CD4-positive, alpha-beta memory T cell (primary cell): ENCODE results near the gene SNX9. TPM values are rescaled to one million over a fixed set of nuclear protein-coding genes. Genes with fewer than 3 reads are reported as not detected.
"Not testable (repeated sequence)": the region's sequence is repeated elsewhere in the genome, so short reads cannot be mapped to it uniquely, and the experiment has no call there.

Experiments
- CTCF ChIA-PET: fragments of 350-600 bp; sonication (Branson Sonifier 250); formaldehyde crosslinking; loops from one replicate; lab custom pipeline; 2021; ENCODE audit warnings: inconsistent platforms; ENCODE audit not compliant: partially characterized antibody; lab: Charles Lee
- POLR2A ChIA-PET: fragments of 350-600 bp; sonication (Branson Sonifier 250); formaldehyde crosslinking; loops from one replicate; lab custom pipeline; 2021; ENCODE audit not compliant: partially characterized antibody; lab: Charles Lee
- DNase-seq, 5 donors: peaks; one replicate each; pipeline versions ENCODE4 v3.0.0 to v3.0.0-alpha.2; 2020 to 2022; ENCODE audit warnings: mixed read lengths in 1 of 5
- H3K27ac ChIP-seq: one replicate; pipeline ENCODE4 v1.7.0; 2013; ENCODE audit warnings: low read depth, low read length
- H3K27me3 ChIP-seq: 2 replicates; pipeline ENCODE4 v1.7.0; 2013; ENCODE audit warnings: mild to moderate bottlenecking, low read length, moderate library complexity; ENCODE audit not compliant: insufficient read depth
- H3K36me3 ChIP-seq: 2 replicates; pipeline ENCODE4 v1.7.0; 2013; ENCODE audit warnings: mild to moderate bottlenecking, low read length, moderate library complexity; ENCODE audit not compliant: insufficient read depth
- H3K4me1 ChIP-seq: 2 replicates; pipeline ENCODE4 v1.7.0; 2013; ENCODE audit warnings: mild to moderate bottlenecking, low read length, moderate library complexity; ENCODE audit not compliant: insufficient read depth
- H3K4me3 ChIP-seq, 2 donors: one replicate each; pipeline ENCODE4 v1.7.0; 2013; ENCODE audit warnings: low read length in 2 of 2, mild to moderate bottlenecking in 1 of 2
- H3K9me3 ChIP-seq, 2 donors: one replicate each; pipeline ENCODE4 v1.7.0; 2013; ENCODE audit warnings: low read length in 2 of 2, control low read depth in 1 of 2; ENCODE audit not compliant: control insufficient read depth in 1 of 2
- H3K27ac Mint-ChIP-seq, 7 donors: one replicate each; pipeline ENCODE4 v1.8.0; 2020 to 2021; ENCODE audit warnings: mixed read lengths in 7 of 7, mild to moderate bottlenecking in 6 of 7, inconsistent platforms in 3 of 7, moderate library complexity in 3 of 7
- H3K27me3 Mint-ChIP-seq, 2 donors: one replicate each; pipeline ENCODE4 v1.8.0; 2020 to 2021; ENCODE audit warnings: mixed read lengths in 2 of 2
- H3K36me3 Mint-ChIP-seq, 2 donors: one replicate each; pipeline ENCODE4 v1.8.0; 2020 to 2021; ENCODE audit warnings: mixed read lengths in 2 of 2, inconsistent platforms in 1 of 2, mild to moderate bottlenecking in 1 of 2
- H3K4me1 Mint-ChIP-seq, 4 donors: one replicate each; pipeline ENCODE4 v1.8.0; 2020 to 2021; ENCODE audit warnings: mixed read lengths in 4 of 4, mild to moderate bottlenecking in 1 of 4
- H3K4me3 Mint-ChIP-seq, 8 donors: one replicate each; pipeline ENCODE4 v1.8.0; 2020 to 2021; ENCODE audit warnings: mixed read lengths in 8 of 8, mild to moderate bottlenecking in 7 of 8, moderate library complexity in 6 of 8, inconsistent platforms in 3 of 8
- H3K9me3 Mint-ChIP-seq, 8 donors: one replicate each; pipeline ENCODE4 v1.8.0; 2020 to 2021; ENCODE audit warnings: mixed read lengths in 8 of 8, mild to moderate bottlenecking in 5 of 8, inconsistent platforms in 3 of 8, moderate library complexity in 1 of 8
- intact Hi-C: fragments of 100-400 bp; cut with micrococcal nuclease; formaldehyde crosslinking; loops from one replicate; pipeline ENCODE4 v1.15.1; 2023
- polyA plus RNA-seq, 2 donors: library from polyadenylated mRNA; unstranded; fragments of 300-500 nt; fragmentation: Illumina TruSeq; gene quantifications; one replicate each; pipeline ENCODE4 v1.2.3, GENCODE V29; 2021
- total RNA-seq, 2 experiments: library from RNA; stranded (reverse); gene quantifications; one replicate each; pipeline ENCODE4 v1.2.3, GENCODE V29; 2021

The SNX9 gene
- total and polyA plus RNA-seq, 4 experiments from 2014 or later, result 12.9 to 21.9 (median 20.5) TPM

DNA sequence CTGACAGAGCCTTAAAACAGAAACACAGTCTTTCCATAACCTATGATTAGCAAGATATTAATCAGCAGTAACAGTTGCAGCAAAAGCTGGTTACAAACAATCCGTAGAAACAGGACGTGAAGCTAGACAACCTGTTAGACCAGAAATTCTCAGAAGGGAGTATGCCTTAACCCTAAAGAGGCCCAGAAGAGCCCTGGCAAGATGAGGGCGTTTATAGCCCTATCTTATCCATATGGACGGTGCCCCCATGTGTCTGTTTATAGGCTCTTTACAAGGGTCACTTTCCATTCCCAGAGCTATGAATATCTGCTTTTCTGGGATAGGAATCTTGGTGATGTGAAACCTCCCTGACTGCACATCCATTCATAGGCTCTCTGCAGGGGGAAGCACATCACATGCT is 77.7 kb downstream of the SNX9 start:
- H3K27me3 Mint-ChIP-seq, H3K4me1 Mint-ChIP-seq, H3K27ac ChIP-seq, CTCF ChIA-PET, H3K4me3 Mint-ChIP-seq, H3K4me3 ChIP-seq, H3K4me1 ChIP-seq, H3K27me3 ChIP-seq, DNase-seq, H3K9me3 Mint-ChIP-seq, H3K36me3 ChIP-seq, intact Hi-C loops, POLR2A ChIA-PET, H3K9me3 ChIP-seq: not testable (repeated sequence)
- H3K36me3 Mint-ChIP-seq, result peaks cover 26 to 64% of the 10 kb centered on the region in 2 donors
- H3K27ac Mint-ChIP-seq, result peak overlapping the region in 1 of 7 donors; percentile 30

DNA sequence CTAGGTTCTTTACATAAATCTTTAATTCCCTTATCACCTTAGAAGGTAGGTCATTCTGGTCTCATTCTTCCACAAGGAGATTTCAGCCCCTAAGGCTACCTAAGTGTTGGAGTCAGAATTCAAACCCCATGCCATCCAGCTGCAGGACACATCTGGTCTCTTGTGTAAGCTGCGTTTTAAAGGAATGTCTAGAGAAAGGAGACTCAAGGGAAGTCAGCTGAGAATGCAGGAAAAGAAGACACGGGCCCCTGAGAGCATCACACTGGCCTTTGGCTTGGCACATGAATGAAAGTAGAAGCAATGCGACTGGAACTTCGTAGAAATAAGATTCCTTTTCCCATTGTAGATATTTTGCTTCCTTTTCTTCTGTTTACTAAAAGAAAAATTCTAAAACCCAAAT is 82.0 kb downstream of the SNX9 start:
- POLR2A ChIA-PET, result no interaction called here
- H3K9me3 Mint-ChIP-seq, result no peaks in the 10 kb centered on the region
- H3K36me3 Mint-ChIP-seq, result peaks cover 37 to 71% of the 10 kb centered on the region in 2 donors
- no peak overlapping the region for H3K4me3 Mint-ChIP-seq
- Histone ChIP-seq H3K27me3 (no peaks in the 10 kb centered on the region), H3K9me3 (no peaks in the 10 kb centered on the region), H3K4me1 (no peaks in the 10 kb centered on the region), H3K27ac (no peak overlapping the region), H3K36me3 (peaks cover 22% of the 10 kb centered on the region), H3K4me3 (no peak overlapping the region)
- H3K27me3 Mint-ChIP-seq, result no peaks in the 10 kb centered on the region
- peaks cover 0 to 4% (median 0%) of the 10 kb centered on the region in 4 donors for H3K4me1 Mint-ChIP-seq
- no peak for DNase-seq
- H3K27ac Mint-ChIP-seq, result no peak overlapping the region
- CTCF ChIA-PET, result no interaction called here
- intact Hi-C loops, result no loop called here

DNA sequence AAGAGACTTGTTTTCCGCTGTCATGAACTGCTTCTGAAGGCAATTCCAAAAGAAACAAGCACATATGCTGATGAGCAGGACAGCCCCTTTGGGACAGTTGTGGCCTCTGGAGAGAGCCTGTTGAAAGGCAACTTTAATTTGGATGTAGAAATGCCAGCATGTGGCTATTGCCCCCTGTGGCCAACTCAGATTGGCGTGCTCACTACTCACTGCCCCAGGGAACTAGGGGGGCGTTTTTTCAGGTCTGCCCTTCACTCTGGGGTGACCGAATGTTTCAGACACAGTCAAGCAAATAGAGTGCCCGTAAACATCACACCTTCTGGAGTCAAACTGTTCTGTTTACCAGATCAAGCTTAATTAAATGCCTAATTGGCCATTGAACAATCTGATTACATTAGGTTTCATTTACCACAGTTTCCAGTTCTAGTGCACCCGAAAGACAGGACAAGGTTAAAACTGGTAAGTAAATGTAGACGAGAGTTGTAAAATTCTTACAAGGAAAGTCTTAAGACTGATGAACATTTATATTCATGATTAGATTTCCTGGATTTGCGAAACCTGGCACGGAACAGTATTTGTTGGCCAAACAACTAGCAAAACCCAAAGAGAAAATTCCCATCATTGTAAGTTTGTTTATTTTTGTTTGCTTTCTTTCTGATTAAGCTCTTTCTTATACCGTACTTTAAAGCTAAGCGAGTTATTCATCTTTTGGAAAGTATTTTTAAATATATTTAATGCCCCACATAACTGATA is 82.7 kb downstream of the SNX9 start:
- no peak overlapping the region for H3K4me3 ChIP-seq
- intact Hi-C loops, result no loop called here
- POLR2A ChIA-PET, result no interaction called here
- no peaks in the 10 kb centered on the region for H3K4me1 Mint-ChIP-seq
- H3K27ac ChIP-seq, result no peak overlapping the region
- H3K4me3 Mint-ChIP-seq, result no peak overlapping the region
- no peaks in the 10 kb centered on the region for H3K9me3 Mint-ChIP-seq
- no peaks in the 10 kb centered on the region for H3K27me3 Mint-ChIP-seq
- CTCF ChIA-PET, result interaction anchor here (0.6 to 1.9 kb wide), 4 partner anchors 9 to 167 kb away, joined by 3 to 7 read pairs (median 3); no protein-coding TSS in a partner anchor
- no peak overlapping the region for H3K27ac Mint-ChIP-seq
- H3K27me3 ChIP-seq, result no peaks in the 10 kb centered on the region
- no peaks in the 10 kb centered on the region for H3K4me1 ChIP-seq
- H3K36me3 Mint-ChIP-seq, result peaks cover 45 to 73% of the 10 kb centered on the region in 2 donors
- H3K36me3 ChIP-seq, result peaks cover 26% of the 10 kb centered on the region
- DNase-seq, result no peak
- no peaks in the 10 kb centered on the region for H3K9me3 ChIP-seq

DNA sequence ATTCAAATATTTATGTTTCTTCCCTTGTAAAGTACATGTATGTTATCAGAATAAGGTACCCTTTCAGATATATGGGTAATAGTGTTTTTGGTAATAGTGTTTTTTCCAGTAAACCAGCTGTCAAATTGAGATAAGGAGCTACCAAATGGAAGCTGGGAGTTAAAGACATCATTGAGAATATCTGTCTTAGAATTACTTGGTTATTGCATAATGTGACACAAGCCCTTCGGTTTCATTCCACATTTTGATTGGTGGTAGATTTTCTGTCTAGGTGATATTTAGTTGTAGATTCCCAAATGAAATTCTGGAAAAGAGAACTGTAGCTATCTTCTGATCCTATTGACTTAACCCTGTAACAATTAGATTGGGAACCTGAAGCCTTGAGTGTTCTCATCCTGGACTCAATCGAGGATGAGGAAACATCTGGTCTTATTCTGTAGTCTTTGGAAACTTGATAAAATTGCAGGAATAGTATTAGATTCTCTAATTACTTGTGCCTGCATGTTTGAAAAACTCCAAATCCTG is 83.6 kb downstream of the SNX9 start:
- CTCF ChIA-PET, result interaction anchor here (0.6 to 1.9 kb wide), 5 partner anchors 9 to 166 kb away, joined by 3 to 7 read pairs (median 3); no protein-coding TSS in a partner anchor
- no peak for DNase-seq
- POLR2A ChIA-PET, result interaction anchor here (0.7 kb wide), 1 partner anchor 170 kb away, joined by 3 read pairs; no protein-coding TSS in a partner anchor
- H3K27ac ChIP-seq, result no peak overlapping the region
- no peaks in the 10 kb centered on the region for H3K9me3 ChIP-seq
- H3K27ac Mint-ChIP-seq, result peak overlapping the region in 1 of 7 donors; percentile 72
- peaks cover 26% of the 10 kb centered on the region for H3K36me3 ChIP-seq
- peaks cover 0 to 2% (median 0%) of the 10 kb centered on the region in 4 donors for H3K4me1 Mint-ChIP-seq
- H3K9me3 Mint-ChIP-seq, result no peaks in the 10 kb centered on the region
- no peak overlapping the region for H3K4me3 ChIP-seq
- no peak overlapping the region for H3K4me3 Mint-ChIP-seq
- H3K36me3 Mint-ChIP-seq, result peaks cover 50 to 69% of the 10 kb centered on the region in 2 donors
- no peaks in the 10 kb centered on the region for H3K4me1 ChIP-seq
- intact Hi-C loops, result no loop called here
- H3K27me3 Mint-ChIP-seq, result no peaks in the 10 kb centered on the region
- no peaks in the 10 kb centered on the region for H3K27me3 ChIP-seq

DNA sequence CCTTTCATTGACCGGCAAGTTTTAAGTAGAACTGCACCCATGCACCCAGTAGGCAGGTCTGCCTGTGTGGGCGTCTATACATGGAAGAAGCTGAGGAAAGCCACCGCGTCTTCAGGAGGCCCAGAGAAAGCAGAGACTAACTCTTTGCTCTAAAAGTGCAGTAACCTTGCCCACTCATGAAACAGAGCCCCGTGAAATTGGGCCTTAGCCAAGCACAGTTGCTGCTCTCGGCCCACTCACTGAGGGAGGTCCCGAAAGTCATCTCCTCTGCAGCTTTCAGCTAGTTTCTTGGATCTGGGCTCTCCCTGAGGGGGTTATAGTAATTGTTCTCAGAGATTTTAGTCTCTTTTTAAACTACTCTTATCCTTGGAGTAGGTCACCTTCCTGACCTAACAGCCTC is 84.6 kb downstream of the SNX9 start:
- peak overlapping the region in 2 of 7 donors; percentile 8 to 25 for H3K27ac Mint-ChIP-seq
- Histone ChIP-seq H3K27me3 (no peaks in the 10 kb centered on the region), H3K27ac (no peak overlapping the region), H3K4me3 (no peak overlapping the region), H3K4me1 (no peaks in the 10 kb centered on the region), H3K36me3 (peaks cover 26% of the 10 kb centered on the region), H3K9me3 (no peaks in the 10 kb centered on the region)
- DNase-seq, result no peak
- H3K27me3 Mint-ChIP-seq, result no peaks in the 10 kb centered on the region
- ChIA-PET CTCF (interaction anchor here (1.2 to 1.9 kb wide), 2 partner anchors 34 to 152 kb away, joined by 3 to 7 read pairs; no protein-coding TSS in a partner anchor), POLR2A (no interaction called here)
- H3K4me3 Mint-ChIP-seq, result no peak overlapping the region
- intact Hi-C loops, result no loop called here
- no peaks in the 10 kb centered on the region for H3K9me3 Mint-ChIP-seq
- H3K4me1 Mint-ChIP-seq, result peaks cover 0 to 2% (median 0%) of the 10 kb centered on the region in 4 donors
- H3K36me3 Mint-ChIP-seq, result peaks cover 58 to 70% of the 10 kb centered on the region in 2 donors

DNA sequence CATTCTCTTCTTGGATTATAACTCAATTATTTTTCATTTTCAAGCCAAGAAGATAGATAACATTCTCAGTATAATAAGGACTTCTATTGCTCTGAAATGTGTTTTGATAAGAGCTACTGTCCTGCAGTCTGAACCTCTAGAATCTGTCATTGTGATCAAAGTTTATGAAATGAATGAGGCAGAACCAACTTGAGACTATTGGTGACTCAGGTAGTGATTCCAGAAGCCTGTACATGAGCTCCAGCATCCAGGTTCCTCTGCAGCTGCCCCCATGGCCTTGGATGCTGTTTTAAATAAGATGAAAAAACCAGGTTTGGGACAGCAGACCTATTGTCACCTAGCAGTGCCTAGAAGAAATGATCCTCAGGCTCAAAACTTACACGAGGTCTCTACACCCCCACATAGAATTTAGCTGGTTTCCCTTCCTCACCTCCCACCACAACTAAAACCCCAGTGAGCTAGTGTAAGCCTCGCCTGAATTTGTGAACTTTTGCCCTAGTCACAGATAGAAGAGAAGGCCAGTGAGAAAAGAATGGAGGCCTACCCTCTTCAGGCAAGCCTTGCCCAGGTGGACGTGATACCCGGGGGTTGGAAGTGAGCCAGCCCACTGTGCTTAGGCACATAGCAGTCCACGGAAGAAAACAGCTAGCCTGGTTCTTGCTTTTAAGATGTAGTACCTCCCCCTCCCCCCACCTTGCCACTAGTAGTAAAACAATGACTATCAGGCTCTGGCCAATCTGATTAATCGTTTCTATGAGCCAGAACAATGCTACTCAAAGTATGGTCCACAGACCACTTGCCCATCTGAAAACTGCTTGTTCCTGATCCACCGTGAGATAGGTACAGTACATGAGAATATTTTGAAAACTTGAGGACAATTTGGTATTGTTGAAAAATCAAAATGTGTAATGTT is 85.6 kb downstream of the SNX9 start:
- peaks cover 26% of the 10 kb centered on the region for H3K36me3 ChIP-seq
- peak overlapping the region in 5 of 7 donors; percentile 41 to 83 (median 61) for H3K27ac Mint-ChIP-seq
- H3K27me3 ChIP-seq, result no peaks in the 10 kb centered on the region
- DNase-seq, result no peak
- H3K27me3 Mint-ChIP-seq, result no peaks in the 10 kb centered on the region
- no peaks in the 10 kb centered on the region for H3K9me3 Mint-ChIP-seq
- H3K4me3 Mint-ChIP-seq, result no peak overlapping the region
- H3K27ac ChIP-seq, result no peak overlapping the region
- no peak overlapping the region for H3K4me3 ChIP-seq
- no peaks in the 10 kb centered on the region for H3K4me1 ChIP-seq
- peaks cover 0 to 2% (median 0%) of the 10 kb centered on the region in 4 donors for H3K4me1 Mint-ChIP-seq
- ChIA-PET CTCF (interaction anchor here (1.1 to 1.4 kb wide), 2 partner anchors 152 to 164 kb away, joined by 3 to 4 read pairs; no protein-coding TSS in a partner anchor), POLR2A (no interaction called here)
- H3K36me3 Mint-ChIP-seq, result peaks cover 58 to 62% of the 10 kb centered on the region in 2 donors
- no peaks in the 10 kb centered on the region for H3K9me3 ChIP-seq
- intact Hi-C loops, result no loop called here
